IMR-90 (cell line): ENCODE results near the gene MEOX2. TPM values are rescaled to one million over a fixed set of nuclear protein-coding genes. Genes with fewer than 3 reads are reported as not detected.

Experiments
- ATAC-seq: fragments of 200-7000 bp; cut with Tn5 transposase; 2 replicates; pipeline ENCODE4 v1.9.1; 2020; ENCODE audit warnings: low read depth, mild to moderate bottlenecking, moderate library complexity
- BruUV-seq: library from RNA; stranded (reverse); fragments of 400-500 nt; replicated peaks from 2 replicates; lab custom pipeline; 2021; lab: Mats Ljungman, UMichigan
- CTCF ChIA-PET: fragments of 300-600 bp; formaldehyde crosslinking; extraction: SDS; loops from one replicate; lab custom pipeline; 2021; ENCODE audit warnings: antibody characterized with exemption; lab: Yijun Ruan, JAX
- POLR2A ChIA-PET: fragments of 300-600 bp; sonication (Branson Sonifier 250); formaldehyde crosslinking; loops from one replicate; lab custom pipeline; 2022; ENCODE audit warnings: antibody characterized with exemption; ENCODE audit not compliant: unreplicated experiment; lab: Charles Lee
- DNase-seq: peaks from one replicate; pipeline ENCODE4 v3.0.0; 2013
- H2AFZ ChIP-seq: replicated peaks from 2 replicates; pipeline ENCODE3; 2013; ENCODE audit warnings: low read length, mild to moderate bottlenecking; ENCODE audit not compliant: poor library complexity
- H2AK5ac ChIP-seq: 2 replicates; pipeline ENCODE4 v1.6.1; 2013; ENCODE audit warnings: low read depth, low read length, inconsistent platforms
- H2AK9ac ChIP-seq: replicated peaks from 2 replicates; pipeline ENCODE3; 2013; ENCODE audit warnings: mild to moderate bottlenecking, low read depth, low read length, moderate library complexity; ENCODE audit not compliant: poor library complexity
- H2BK120ac ChIP-seq: 2 replicates; pipeline ENCODE4 v1.6.1; 2013; ENCODE audit warnings: low read depth, low read length, inconsistent platforms
- H2BK15ac ChIP-seq: 3 replicates; pipeline ENCODE4 v1.6.1; 2013; ENCODE audit warnings: low read depth, low read length, inconsistent platforms
- H2BK20ac ChIP-seq: 2 replicates; pipeline ENCODE4 v1.6.1; 2013; ENCODE audit warnings: low read depth, mild to moderate bottlenecking, inconsistent platforms, low read length, moderate library complexity
- H2BK5ac ChIP-seq: 2 replicates; pipeline ENCODE4 v1.6.1; 2013; ENCODE audit warnings: mild to moderate bottlenecking, low read depth, low read length, inconsistent platforms; ENCODE audit not compliant: poor library complexity, severe bottlenecking
- H3K14ac ChIP-seq: replicated peaks from 2 replicates; pipeline ENCODE4 v1.6.1; 2013; ENCODE audit warnings: low read depth, low read length, inconsistent platforms
- H3K18ac ChIP-seq: 2 replicates; pipeline ENCODE4 v1.6.1; 2013; ENCODE audit warnings: low read depth, low read length, control low read depth
- H3K23ac ChIP-seq: 2 replicates; pipeline ENCODE4 v1.6.1; 2013; ENCODE audit warnings: low read depth, low read length, inconsistent platforms
- H3K27ac ChIP-seq: 2 replicates; pipeline ENCODE4 v1.5.1; 2013; ENCODE audit warnings: mild to moderate bottlenecking, control low read depth, low read length; ENCODE audit not compliant: insufficient read depth
- H3K27me3 ChIP-seq: 2 replicates; pipeline ENCODE4 v1.6.1; 2013; ENCODE audit warnings: low read length; ENCODE audit not compliant: control insufficient read depth, insufficient read depth
- H3K36me3 ChIP-seq: 2 replicates; pipeline ENCODE4 v1.6.1; 2013; ENCODE audit warnings: low read length, mixed read lengths; ENCODE audit not compliant: control insufficient read depth, insufficient read depth
- H3K4ac ChIP-seq: 2 replicates; pipeline ENCODE4 v1.6.1; 2013; ENCODE audit warnings: low read depth, low read length, inconsistent platforms
- H3K4me1 ChIP-seq: 2 replicates; pipeline ENCODE4 v1.6.1; 2013; ENCODE audit warnings: low read length, mixed read lengths; ENCODE audit not compliant: control insufficient read depth, insufficient read depth
- H3K4me2 ChIP-seq: 2 replicates; pipeline ENCODE4 v1.6.1; 2013; ENCODE audit warnings: low read depth, mild to moderate bottlenecking, control low read depth, low read length, moderate library complexity
- H3K4me3 ChIP-seq: 2 replicates; pipeline ENCODE4 v1.5.1; 2013; ENCODE audit warnings: low read depth, mild to moderate bottlenecking, control low read depth, low read length, moderate library complexity; ENCODE audit not compliant: insufficient read depth
- H3K56ac ChIP-seq: 2 replicates; pipeline ENCODE4 v1.6.1; 2013; ENCODE audit warnings: low read length, inconsistent platforms; ENCODE audit not compliant: insufficient read depth; ENCODE audit errors: extremely low read depth
- H3K79me1 ChIP-seq, 2 experiments: 2 replicates each; pipeline ENCODE4 v1.6.1; 2013; ENCODE audit warnings: low read length in 2 of 2, inconsistent platforms in 1 of 2, low read depth in 1 of 2
- H3K9ac ChIP-seq: 2 replicates; pipeline ENCODE4 v1.6.1; 2013; ENCODE audit warnings: low read depth, low read length, control low read depth
- H3K9me1 ChIP-seq: 2 replicates; pipeline ENCODE4 v1.6.1; 2013; ENCODE audit warnings: low read length, inconsistent platforms; ENCODE audit not compliant: insufficient read depth
- H3K9me3 ChIP-seq: 2 replicates; pipeline ENCODE4 v1.6.1; 2013; ENCODE audit warnings: low read length; ENCODE audit not compliant: control insufficient read depth, insufficient read depth
- H4K20me1 ChIP-seq: 2 replicates; pipeline ENCODE4 v1.6.1; 2013; ENCODE audit warnings: low read length, inconsistent platforms; ENCODE audit not compliant: insufficient read depth
- H4K5ac ChIP-seq: 2 replicates; pipeline ENCODE4 v1.6.1; 2013; ENCODE audit warnings: mild to moderate bottlenecking, low read depth, low read length, control low read depth
- H4K8ac ChIP-seq, 2 experiments: 2 replicates each; pipeline ENCODE4 v1.6.1; 2013; ENCODE audit warnings: low read depth in 2 of 2, low read length in 2 of 2, control low read depth in 1 of 2, inconsistent platforms in 1 of 2
- H4K91ac ChIP-seq: 2 replicates; pipeline ENCODE4 v1.6.1; 2013; ENCODE audit warnings: low read depth, low read length, inconsistent platforms; ENCODE audit not compliant: insufficient read depth
- BHLHE40 ChIP-seq: fragments of 150-350 bp; IDR thresholded peaks from 2 replicates; pipeline ENCODE4 v1.6.1; 2016; ENCODE audit warnings: mild to moderate bottlenecking, low read depth, low read length
- CEBPB ChIP-seq: IDR thresholded peaks from 2 replicates; pipeline ENCODE4 v1.6.1; 2012; ENCODE audit warnings: low read depth, low read length, improper control_type of control experiment
- CHD1 ChIP-seq: IDR thresholded peaks from 2 replicates; pipeline ENCODE4 v1.6.1; 2012; ENCODE audit warnings: low read depth, low read length, improper control_type of control experiment
- ELK1 ChIP-seq: fragments of 150-350 bp; IDR thresholded peaks from 2 replicates; pipeline ENCODE4 v1.6.1; 2016; ENCODE audit warnings: low read depth, mild to moderate bottlenecking, low read length, moderate library complexity, borderline replicate concordance
- FOS ChIP-seq: fragments of 150-350 bp; IDR thresholded peaks from 2 replicates; pipeline ENCODE4 v1.6.1; 2016; ENCODE audit warnings: low read depth, low read length
- MAFK ChIP-seq: IDR thresholded peaks from 2 replicates; pipeline ENCODE4 v1.6.1; 2012; ENCODE audit warnings: low read depth, low read length, improper control_type of control experiment
- MAZ ChIP-seq: IDR thresholded peaks from 2 replicates; pipeline ENCODE4 v1.6.1; 2012; ENCODE audit warnings: low read depth, mild to moderate bottlenecking, low read length, improper control_type of control experiment, moderate library complexity, borderline replicate concordance
- MXI1 ChIP-seq: IDR thresholded peaks from 2 replicates; pipeline ENCODE4 v1.6.1; 2012; ENCODE audit warnings: low read depth, mild to moderate bottlenecking, low read length, moderate library complexity, borderline replicate concordance
- NFE2L2 ChIP-seq: fragments of 150-350 bp; IDR thresholded peaks from 2 replicates; pipeline ENCODE4 v1.6.1; 2016; ENCODE audit warnings: low read depth, mild to moderate bottlenecking, low read length
- POLR2A ChIP-seq: IDR thresholded peaks from 2 replicates; pipeline ENCODE4 v1.6.1; 2012; ENCODE audit warnings: mild to moderate bottlenecking, low read depth, low read length
- RAD21 ChIP-seq: IDR thresholded peaks from 2 replicates; pipeline ENCODE4 v1.6.1; 2012; ENCODE audit warnings: low read length, improper control_type of control experiment
- RCOR1 ChIP-seq: IDR thresholded peaks from 2 replicates; pipeline ENCODE4 v1.6.1; 2012; ENCODE audit warnings: mild to moderate bottlenecking, low read length, improper control_type of control experiment; ENCODE audit not compliant: insufficient replicate concordance
- RFX5 ChIP-seq: IDR thresholded peaks from 2 replicates; pipeline ENCODE4 v1.8.0; 2012; ENCODE audit warnings: low read depth, mild to moderate bottlenecking, low read length, moderate library complexity
- SMC3 ChIP-seq: fragments of 150-350 bp; IDR thresholded peaks from 2 replicates; pipeline ENCODE4 v1.6.1; 2016; ENCODE audit warnings: low read depth, mild to moderate bottlenecking, antibody characterized with exemption, low read length, moderate library complexity
- USF2 ChIP-seq: fragments of 150-350 bp; IDR thresholded peaks from 2 replicates; pipeline ENCODE4 v1.6.1; 2017; ENCODE audit warnings: mild to moderate bottlenecking, antibody characterized with exemption, low read length, low read depth
- WGBS, 2 experiments: methylation state at CpG; one replicate each; pipeline versions ENCODE4 v1.1.5 to v1.1.7; 2013; ENCODE audit warnings: missing lambda C conversion rate in 2 of 2; ENCODE audit not compliant: insufficient read length in 1 of 2; ENCODE audit errors: extremely low coverage in 2 of 2; 5-methylcytosine and 5-hydroxymethylcytosine counted together
- dilution Hi-C: fragments of 300-500 bp; cut with HindIII; formaldehyde crosslinking; loops from one replicate; pipeline ENCODE4 v1.14.3; 2018; ENCODE audit warnings: low sequenced_read_pairs; ENCODE audit not compliant: unreplicated experiment
- in situ Hi-C: fragments of 300-500 bp; cut with MboI; formaldehyde crosslinking; loops from 3 replicates; pipeline ENCODE4 v1.14.3; 2019; ENCODE audit warnings: low sequenced_read_pairs, inconsistent platforms, mixed read lengths
- intact Hi-C: fragments of 100-400 bp; cut with micrococcal nuclease; formaldehyde crosslinking; loops from 2 replicates; pipeline ENCODE4 v1.10.0; 2022
- polyA plus RNA-seq, 3 experiments: library from polyadenylated mRNA; depleted of rRNA; stranded (reverse); fragments of >200 nt; gene quantifications; 2 replicates each; pipeline ENCODE4 v1.2.3, GENCODE V29; 2012; ENCODE audit warnings: low replicate concordance in 1 of 3
- total RNA-seq: library from RNA; depleted of rRNA; stranded (reverse); fragments of >200 nt; gene quantifications from 2 replicates; pipeline ENCODE4 v1.2.3, GENCODE V29; 2012

Gene MEOX2
- total and polyA plus RNA-seq, 2 of the 4 experiments (the other 2 are of a cell fraction) = under 0.01 TPM; not detected in 1

- Histone ChIP-seq H3K4ac (no peak overlapping the region), H2BK5ac (no peak overlapping the region), H4K91ac (no peak overlapping the region), H2BK20ac (no peak overlapping the region), H3K9me3 (no peaks in the 10 kb centered on the region), H3K4me1 (no peaks in the 10 kb centered on the region), H3K23ac (no peak overlapping the region), H4K5ac (no peak overlapping the region), H3K14ac (no peak overlapping the region), H3K36me3 (no peaks in the 10 kb centered on the region), H2AK9ac (no peak overlapping the region), H3K9me1 (no peaks in the 10 kb centered on the region), H3K9ac (no peak overlapping the region), H2AFZ (no peak overlapping the region), H3K56ac (no peak overlapping the region), H2BK15ac (no peak overlapping the region), H3K79me1 (no peaks in the 10 kb centered on the region), H3K27ac (no peak overlapping the region), H3K18ac (no peak overlapping the region), H2AK5ac (no peak overlapping the region), H4K20me1 (no peaks in the 10 kb centered on the region), H3K4me3 (no peak overlapping the region), H3K4me2 (no peak overlapping the region), H3K27me3 (no peaks in the 10 kb centered on the region), H4K8ac (no peak overlapping the region), H2BK120ac (no peak overlapping the region)
- ChIA-PET POLR2A (no interaction called here), CTCF (no interaction called here)
- DNase-seq = no peak
- dilution Hi-C loops (no loop called here), in situ Hi-C loops (no loop called here), intact Hi-C loops (no loop called here)
- ATAC-seq = no peak
- BruUV-seq = no TSS peak
- WGBS, 2 experiments = 72% methylated on average over 2 of the region's 5 CpGs; no CpG with 5 or more reads in 1 of the 2 experiments
- no peak for TF ChIP-seq NFE2L2
- TF ChIP-seq BHLHE40 = no peak
- no peak for TF ChIP-seq ELK1
- no peak for TF ChIP-seq MAZ
- no peak for TF ChIP-seq POLR2A
- TF ChIP-seq RAD21 = no peak
- no peak for TF ChIP-seq MAFK
- no peak for TF ChIP-seq USF2
- no peak for TF ChIP-seq RCOR1
- TF ChIP-seq MXI1 = no peak
- TF ChIP-seq CEBPB = no peak
- no peak for TF ChIP-seq SMC3
- TF ChIP-seq FOS = no peak
- no peak for TF ChIP-seq CHD1
- no peak for TF ChIP-seq RFX5
Observed at GRCh38 chr7:15594461-15594860, 92.0 kb downstream of the MEOX2 start.
